Stomach (tissue), 4 donors: Measurements from ENCODE around the gene LRTM2.

Source experiments
- EP300 ChIP-seq: sonication (generic); formaldehyde crosslinking; IDR thresholded peaks from one replicate; pipeline ENCODE4 v1.6.1; 2017; ENCODE audit warnings: antibody characterized with exemption
- POLR2A ChIP-seq, 4 donors: fragments of 450-650 bp; IDR thresholded peaks; one replicate each; pipeline ENCODE4 v1.6.1; 2016; ENCODE audit warnings: antibody characterized with exemption in 4 of 4, control low read depth in 2 of 4, mild to moderate bottlenecking in 1 of 4, moderate library complexity in 1 of 4
- POLR2AphosphoS5 ChIP-seq, 3 donors: sonication (generic); formaldehyde crosslinking; IDR thresholded peaks; one replicate each; pipeline ENCODE4 v1.6.1; 2016; ENCODE audit warnings: antibody characterized with exemption in 3 of 3
- TF ChIP-seq, protein P1 (sequence below), 7 experiments: fragments of 450-650 bp in 4 of 7; fragments of 200-600 bp in 3 of 7; sonication (generic) in 3 of 7; IDR thresholded peaks; one replicate each; pipeline ENCODE4 v1.5.1; 2016 to 2019; ENCODE audit warnings: antibody characterized with exemption in 7 of 7, control low read depth in 2 of 7, mild to moderate bottlenecking in 1 of 7

DNA sequence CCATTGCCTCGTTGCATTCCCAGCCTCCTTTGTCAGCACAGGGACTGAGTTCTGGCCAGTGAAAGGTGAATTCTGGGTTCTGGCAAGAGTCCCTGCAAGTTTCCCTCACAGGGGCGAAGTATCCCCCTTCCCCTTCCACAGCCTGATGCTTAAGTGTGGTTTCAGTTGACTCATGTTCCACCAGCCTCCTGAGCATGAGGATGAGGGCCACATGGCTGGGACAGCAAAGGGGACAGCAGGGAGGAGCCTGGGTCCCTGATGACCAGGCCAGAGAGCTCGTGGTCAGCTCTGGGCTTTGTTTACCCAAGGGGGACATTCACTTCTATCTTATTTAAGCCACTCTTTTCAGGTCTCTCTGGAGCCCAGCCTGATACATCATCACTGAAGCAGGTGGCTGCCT, 61.6 kb downstream of the LRTM2 start:
- no peak for TF ChIP-seq POLR2A (IDR thresholded peaks at IDR 0.05)
- TF ChIP-seq, protein P1, sequence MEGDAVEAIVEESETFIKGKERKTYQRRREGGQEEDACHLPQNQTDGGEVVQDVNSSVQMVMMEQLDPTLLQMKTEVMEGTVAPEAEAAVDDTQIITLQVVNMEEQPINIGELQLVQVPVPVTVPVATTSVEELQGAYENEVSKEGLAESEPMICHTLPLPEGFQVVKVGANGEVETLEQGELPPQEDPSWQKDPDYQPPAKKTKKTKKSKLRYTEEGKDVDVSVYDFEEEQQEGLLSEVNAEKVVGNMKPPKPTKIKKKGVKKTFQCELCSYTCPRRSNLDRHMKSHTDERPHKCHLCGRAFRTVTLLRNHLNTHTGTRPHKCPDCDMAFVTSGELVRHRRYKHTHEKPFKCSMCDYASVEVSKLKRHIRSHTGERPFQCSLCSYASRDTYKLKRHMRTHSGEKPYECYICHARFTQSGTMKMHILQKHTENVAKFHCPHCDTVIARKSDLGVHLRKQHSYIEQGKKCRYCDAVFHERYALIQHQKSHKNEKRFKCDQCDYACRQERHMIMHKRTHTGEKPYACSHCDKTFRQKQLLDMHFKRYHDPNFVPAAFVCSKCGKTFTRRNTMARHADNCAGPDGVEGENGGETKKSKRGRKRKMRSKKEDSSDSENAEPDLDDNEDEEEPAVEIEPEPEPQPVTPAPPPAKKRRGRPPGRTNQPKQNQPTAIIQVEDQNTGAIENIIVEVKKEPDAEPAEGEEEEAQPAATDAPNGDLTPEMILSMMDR (IDR thresholded peaks at IDR 0.05), result no peak
- no peak for TF ChIP-seq POLR2AphosphoS5 (IDR thresholded peaks at IDR 0.05)
- no peak for TF ChIP-seq EP300
